ENCODE data around the gene SURF1.

The SURF1 gene

GRCh38 chr9:133315997-133316396 lies 40.3 kb downstream of the SURF1 start:
- TF ChIP-seq, protein P1, sequence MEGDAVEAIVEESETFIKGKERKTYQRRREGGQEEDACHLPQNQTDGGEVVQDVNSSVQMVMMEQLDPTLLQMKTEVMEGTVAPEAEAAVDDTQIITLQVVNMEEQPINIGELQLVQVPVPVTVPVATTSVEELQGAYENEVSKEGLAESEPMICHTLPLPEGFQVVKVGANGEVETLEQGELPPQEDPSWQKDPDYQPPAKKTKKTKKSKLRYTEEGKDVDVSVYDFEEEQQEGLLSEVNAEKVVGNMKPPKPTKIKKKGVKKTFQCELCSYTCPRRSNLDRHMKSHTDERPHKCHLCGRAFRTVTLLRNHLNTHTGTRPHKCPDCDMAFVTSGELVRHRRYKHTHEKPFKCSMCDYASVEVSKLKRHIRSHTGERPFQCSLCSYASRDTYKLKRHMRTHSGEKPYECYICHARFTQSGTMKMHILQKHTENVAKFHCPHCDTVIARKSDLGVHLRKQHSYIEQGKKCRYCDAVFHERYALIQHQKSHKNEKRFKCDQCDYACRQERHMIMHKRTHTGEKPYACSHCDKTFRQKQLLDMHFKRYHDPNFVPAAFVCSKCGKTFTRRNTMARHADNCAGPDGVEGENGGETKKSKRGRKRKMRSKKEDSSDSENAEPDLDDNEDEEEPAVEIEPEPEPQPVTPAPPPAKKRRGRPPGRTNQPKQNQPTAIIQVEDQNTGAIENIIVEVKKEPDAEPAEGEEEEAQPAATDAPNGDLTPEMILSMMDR (IDR thresholded peaks at IDR 0.05): no peak
- TF ChIP-seq ZFX (IDR thresholded peaks at IDR 0.05; ENCODE audit: borderline replicate concordance): no peak
- no peak overlapping the region for H3K27ac ChIP-seq

GRCh38 chr9:133309608-133310007 lies 46.7 kb downstream of the SURF1 start:
- TF ChIP-seq, protein P1 (IDR thresholded peaks at IDR 0.05): no peak
- TF ChIP-seq ZFX (IDR thresholded peaks at IDR 0.05; ENCODE audit: borderline replicate concordance): no peak
- no peak overlapping the region for H3K27ac ChIP-seq

- TF ChIP-seq ZFX (IDR thresholded peaks at IDR 0.05; ENCODE audit: borderline replicate concordance): no peak
- TF ChIP-seq, protein P1 (IDR thresholded peaks at IDR 0.05): no peak
- no peak overlapping the region for H3K27ac ChIP-seq
Measured at GRCh38 chr9:133307301-133307700, 49.0 kb downstream of the SURF1 start.

DNA sequence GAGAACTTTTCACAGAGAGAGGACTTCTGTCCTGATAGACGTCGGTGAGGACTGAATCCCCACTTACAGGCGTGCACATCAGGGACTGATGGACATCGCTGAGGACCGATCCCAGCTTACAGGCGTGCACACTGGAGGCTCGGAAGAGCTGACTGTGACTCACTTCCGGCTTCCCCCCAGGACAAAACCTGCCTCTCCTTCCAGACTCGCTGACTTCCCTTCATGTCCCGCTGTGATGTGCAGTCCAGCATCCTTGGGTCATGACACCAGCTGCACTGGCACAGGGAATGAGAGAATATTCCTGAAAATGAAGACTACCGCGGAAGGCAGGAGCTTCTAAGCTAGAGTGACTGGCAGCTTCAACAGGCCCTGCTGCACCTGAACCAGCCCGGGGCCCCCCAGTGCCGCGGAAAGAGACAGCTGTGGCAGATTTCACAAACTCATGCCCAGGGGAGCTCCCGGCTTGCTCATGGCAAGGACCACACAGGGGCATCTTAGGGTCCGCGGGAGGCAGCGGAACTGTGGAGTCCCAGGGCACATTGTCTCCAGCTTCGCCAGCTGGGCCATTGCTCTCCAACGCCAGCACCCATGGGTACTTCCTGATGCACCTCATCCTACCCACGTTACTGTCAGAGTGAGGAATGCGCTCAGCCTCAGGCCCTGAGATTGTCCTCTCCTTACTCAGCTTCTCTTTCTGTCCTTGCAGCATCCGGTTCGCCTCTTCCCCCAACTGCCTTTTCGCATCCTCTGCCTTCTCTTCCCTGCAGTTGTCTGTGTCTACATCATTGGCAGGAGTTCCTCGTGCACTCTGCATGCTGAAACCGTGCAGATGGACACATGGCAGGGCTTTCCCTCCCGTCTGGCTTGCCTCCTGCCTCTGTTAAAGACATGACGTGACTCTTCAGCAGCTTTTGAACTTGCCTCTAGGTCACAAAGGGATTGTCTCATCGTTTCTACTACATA lies 49.8 kb downstream of the SURF1 start:
- H3K27ac ChIP-seq: no peak overlapping the region
- TF ChIP-seq ZFX (IDR thresholded peaks at IDR 0.05; ENCODE audit: borderline replicate concordance): no peak
- TF ChIP-seq, protein P1 (IDR thresholded peaks at IDR 0.05): no peak

DNA sequence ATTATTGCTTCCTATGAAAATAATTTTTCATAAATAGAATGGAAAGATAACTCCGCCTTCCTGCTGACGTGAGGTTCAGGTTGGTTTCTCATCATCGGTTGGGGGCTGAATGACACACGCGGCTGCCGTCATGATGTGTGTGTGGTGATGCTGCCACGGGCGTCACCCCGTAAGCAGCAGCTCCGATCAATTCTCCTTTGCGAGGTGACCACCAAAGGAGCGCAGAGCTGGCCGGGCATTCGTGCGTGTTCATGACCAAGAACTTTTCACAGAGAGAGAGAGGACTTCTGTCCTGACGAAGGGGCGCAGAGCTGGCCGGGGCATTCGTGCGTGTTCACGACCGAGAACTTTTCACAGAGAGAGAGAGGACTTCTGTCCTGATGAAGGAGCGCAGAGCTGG lies 50.6 kb downstream of the SURF1 start:
- H3K27ac ChIP-seq: no peak overlapping the region
- no peak for TF ChIP-seq ZFX (IDR thresholded peaks at IDR 0.05; ENCODE audit: borderline replicate concordance)
- TF ChIP-seq, protein P1 (IDR thresholded peaks at IDR 0.05): no peak

- no peak overlapping the region for H3K27ac ChIP-seq
- TF ChIP-seq, protein P1 (IDR thresholded peaks at IDR 0.05): no peak
- no peak for TF ChIP-seq ZFX (IDR thresholded peaks at IDR 0.05; ENCODE audit: borderline replicate concordance)
Measured at GRCh38 chr9:133304477-133305377, 51.6 kb downstream of the SURF1 start.

Data from 22Rv1 (cell line).